HG02610 (cell line): ENCODE data around the gene SMYD3.

Experiments used
- ATAC-seq: cut with Tn5 transposase; IDR thresholded peaks from one replicate; pipeline ENCODE4 v1.9.1; 2021; ENCODE audit warnings: mild to moderate bottlenecking, moderate library complexity; ENCODE audit not compliant: unreplicated experiment

The SMYD3 gene

GRCh38 chr1:246418565-246419312, 88.3 kb downstream of the SMYD3 start:
- no peak for ATAC-seq

GRCh38 chr1:246417813-246418564, 89.1 kb downstream of the SMYD3 start:
- no peak for ATAC-seq

GRCh38 chr1:246417152-246417812, 89.8 kb downstream of the SMYD3 start:
- no peak for ATAC-seq

DNA sequence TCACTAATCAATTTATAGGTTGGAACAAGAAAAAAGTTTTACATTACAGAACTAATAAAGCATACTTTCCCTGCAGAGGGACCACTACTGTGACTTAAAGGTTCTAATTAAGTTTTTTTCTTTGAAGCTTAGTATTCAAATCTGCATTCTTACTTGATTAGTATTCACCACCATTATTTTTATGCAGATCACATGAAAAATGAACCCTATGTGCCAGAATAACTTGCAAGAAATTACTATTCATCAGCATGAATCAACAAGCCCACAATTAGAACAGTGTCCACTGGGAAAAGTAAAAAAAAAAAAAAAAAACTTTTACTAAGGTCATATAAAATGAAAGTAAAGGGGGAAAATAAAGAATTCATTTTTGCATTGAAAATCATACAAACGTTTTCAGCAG, 90.8 kb downstream of the SMYD3 start:
- no peak for ATAC-seq

- ATAC-seq, result no peak
These were observed 92.1 kb downstream of the SMYD3 start for GRCh38 chr1:246415028-246415427.

- ATAC-seq, result no peak
These were observed 93.6 kb downstream of the SMYD3 start for GRCh38 chr1:246413430-246413829.

- no peak for ATAC-seq
These were observed 103.0 kb downstream of the SMYD3 start for GRCh38 chr1:246404078-246404477.

DNA sequence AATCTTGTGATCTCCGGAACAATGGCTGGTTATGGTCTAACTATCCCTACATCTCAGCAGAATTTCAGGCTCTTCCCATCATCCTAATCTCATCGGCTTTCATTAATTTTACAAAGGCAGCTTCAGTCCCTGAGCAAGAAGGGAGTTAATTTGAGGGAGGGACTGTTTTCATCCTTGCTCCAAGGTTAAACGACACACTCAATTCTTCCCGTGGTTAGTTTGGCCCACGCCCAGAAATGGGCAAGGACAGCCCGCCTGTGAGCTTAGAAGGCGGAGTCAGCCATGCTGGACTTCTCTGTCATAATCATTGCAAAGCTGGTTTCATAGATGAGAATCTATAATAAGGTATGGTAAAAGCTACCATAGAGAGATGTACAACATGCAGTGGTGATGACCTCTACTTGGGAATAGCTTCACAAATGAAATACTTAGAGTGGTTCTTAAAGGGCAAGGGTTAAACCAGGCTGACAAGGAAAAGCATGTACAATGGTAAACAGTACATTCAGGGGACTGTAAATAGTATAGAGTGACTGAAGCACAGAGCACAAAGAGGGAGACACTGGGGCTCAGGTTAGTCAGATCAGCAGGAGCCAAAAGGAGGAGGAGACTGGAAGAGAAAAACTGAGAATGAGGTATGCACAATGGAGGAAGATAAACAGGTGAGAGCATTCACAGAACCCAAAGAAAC, 108.8 kb downstream of the SMYD3 start:
- ATAC-seq, result no peak

GRCh38 chr1:246397046-246397445, 110.0 kb downstream of the SMYD3 start:
- ATAC-seq, result no peak

DNA sequence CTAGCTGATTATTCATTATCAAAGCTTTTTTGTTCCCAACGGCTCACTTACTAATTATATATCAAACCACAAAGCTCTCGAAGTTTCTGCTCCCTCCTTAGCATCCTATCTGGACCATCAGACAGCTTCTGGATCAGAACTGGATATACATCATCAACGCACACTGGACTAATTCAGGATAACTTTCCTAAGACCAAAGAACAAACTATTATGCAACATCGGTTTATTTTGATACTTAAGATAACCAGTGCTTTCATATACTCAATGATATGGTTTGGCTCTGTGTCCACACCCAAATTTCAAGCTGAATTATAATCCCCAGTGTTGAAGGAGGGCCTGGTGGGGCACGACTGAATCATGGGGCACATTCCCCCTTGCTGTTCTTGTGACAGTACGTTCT, 110.8 kb downstream of the SMYD3 start:
- ATAC-seq, result no peak

DNA sequence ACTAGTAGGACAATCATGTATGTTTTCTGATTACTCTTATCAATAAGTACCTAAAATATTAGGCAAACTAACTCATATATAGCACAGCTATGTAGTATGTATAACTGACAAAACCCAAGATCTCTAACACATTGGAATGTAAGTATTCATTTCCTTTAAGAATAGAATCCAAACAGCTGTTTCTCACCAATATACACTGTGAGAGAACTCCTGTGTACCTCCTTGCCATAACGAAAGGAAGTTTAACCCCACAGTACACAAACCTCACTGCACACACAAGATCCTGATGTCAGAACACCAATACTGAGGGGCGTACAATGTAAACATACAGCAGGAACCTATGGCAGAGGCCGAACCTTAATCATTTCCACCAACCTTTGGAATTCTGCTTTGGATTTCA, 113.0 kb downstream of the SMYD3 start:
- no peak for ATAC-seq

- ATAC-seq, result no peak
These were observed 116.2 kb downstream of the SMYD3 start for GRCh38 chr1:246390855-246391254.

DNA sequence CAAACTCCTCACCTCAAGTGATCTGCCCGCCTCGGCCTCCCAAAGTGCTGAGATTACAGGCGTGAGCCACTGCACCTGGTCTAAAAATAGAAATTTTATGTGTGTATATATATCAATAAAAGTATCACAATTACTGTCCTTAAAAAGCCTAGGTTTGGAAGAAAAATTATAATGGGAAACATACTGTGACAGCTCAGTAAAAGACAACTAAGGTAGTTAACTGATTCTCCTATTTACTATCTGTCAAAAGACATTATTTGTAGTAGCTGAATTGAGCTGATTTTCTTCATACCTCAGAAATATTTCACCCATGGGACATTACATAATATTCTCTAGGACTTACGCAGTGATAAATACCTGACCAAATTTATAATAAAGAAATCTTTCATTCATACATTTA, 122.5 kb downstream of the SMYD3 start:
- ATAC-seq, result no peak

GRCh38 chr1:246383791-246384190, 123.3 kb downstream of the SMYD3 start:
- ATAC-seq, result no peak

- no peak for ATAC-seq
These were observed 123.9 kb downstream of the SMYD3 start for GRCh38 chr1:246383239-246383589.

- no peak for ATAC-seq
These were observed 124.4 kb downstream of the SMYD3 start for GRCh38 chr1:246382589-246383238.

DNA sequence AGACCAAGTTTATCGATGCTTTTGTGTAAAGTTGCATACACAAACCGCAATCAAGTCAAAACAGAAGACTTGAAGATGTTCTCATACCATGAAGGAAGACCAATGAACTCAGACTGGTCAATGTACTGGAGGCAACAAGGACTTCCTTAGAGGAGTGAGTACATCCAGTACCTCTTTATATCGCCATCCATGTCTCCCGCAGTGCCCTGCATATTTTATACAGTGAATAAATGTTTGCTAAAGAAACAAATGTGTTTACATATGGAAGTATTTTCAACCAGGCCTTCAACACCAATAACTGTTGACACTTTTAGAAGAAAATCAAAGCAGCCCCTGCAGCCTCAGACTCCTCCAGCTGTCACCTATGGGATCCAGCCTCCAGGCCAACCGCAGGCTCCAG, 125.6 kb downstream of the SMYD3 start:
- ATAC-seq, result no peak

DNA sequence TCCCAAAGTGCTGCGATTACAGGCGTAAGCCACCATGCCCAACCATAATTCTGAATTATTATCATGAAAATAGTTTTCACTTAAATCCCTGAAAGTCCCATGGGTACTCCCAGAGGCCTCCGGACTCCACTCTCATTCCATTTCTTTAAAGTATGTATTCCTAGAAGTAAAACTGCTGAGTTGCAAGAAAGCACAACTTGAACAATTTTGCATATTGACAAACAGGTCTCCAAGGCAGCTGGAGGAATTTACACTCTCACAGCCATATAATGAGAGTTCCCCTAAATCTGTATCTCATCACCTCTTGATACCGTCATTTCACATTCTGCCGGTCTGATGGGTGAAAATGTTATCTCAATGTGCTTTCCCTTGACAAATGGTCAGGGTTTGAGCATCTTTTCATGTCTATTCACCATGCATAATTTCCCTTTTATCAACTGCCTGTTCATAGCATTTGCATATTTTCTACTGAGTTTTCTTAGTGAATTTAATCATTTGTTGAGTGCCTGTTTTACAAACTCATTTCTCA, 129.4 kb downstream of the SMYD3 start:
- no peak for ATAC-seq

- no peak for ATAC-seq
These were observed 133.1 kb downstream of the SMYD3 start for GRCh38 chr1:246373828-246374569.

GRCh38 chr1:246372559-246372958, 134.5 kb downstream of the SMYD3 start:
- no peak for ATAC-seq
